Heart left ventricle (tissue), 16 donors: Measurements from ENCODE around the gene PTPRM. TPM values are rescaled to one million over a fixed set of nuclear protein-coding genes. Genes with fewer than 3 reads are reported as not detected.

Experiments used
- ATAC-seq, 4 donors: fragments of 200-7000 bp; cut with Tn5 transposase; one replicate each; pipeline ENCODE4 v1.9.1; 2020 to 2022; ENCODE audit warnings: moderate library complexity in 4 of 4, mild to moderate bottlenecking in 3 of 4, moderate number of reproducible peaks in 1 of 4
- DNase-seq, 5 donors: peaks; one replicate each; pipeline ENCODE4 v3.0.0-alpha.2; 2020
- H3K27ac ChIP-seq, 12 donors: fragments of 200-600 bp; sonication (generic) in 4 of 12; one replicate each; pipeline versions ENCODE4 v1.5.0 to v1.8.0; 2016 to 2022; ENCODE audit warnings: mild to moderate bottlenecking in 2 of 12
- H3K27me3 ChIP-seq, 9 donors: fragments of 200-600 bp; sonication (generic) in 2 of 9; one replicate each; pipeline versions ENCODE4 v1.5.1 to v1.8.0; 2016 to 2022; ENCODE audit warnings: mild to moderate bottlenecking in 3 of 9
- H3K36me3 ChIP-seq, 9 donors: fragments of 200-600 bp; sonication (generic) in 2 of 9; one replicate each; pipeline versions ENCODE4 v1.5.0 to v1.8.0; 2018 to 2022; ENCODE audit warnings: mild to moderate bottlenecking in 2 of 9
- H3K4me1 ChIP-seq, 12 donors: fragments of 200-600 bp; sonication (generic) in 4 of 12; one replicate each; pipeline versions ENCODE4 v1.5.0 to v1.8.0; 2016 to 2022; ENCODE audit warnings: mild to moderate bottlenecking in 3 of 12
- H3K4me3 ChIP-seq, 12 donors: fragments of 200-600 bp; sonication (generic) in 4 of 12; one replicate each; pipeline versions ENCODE4 v1.5.0 to v1.8.0; 2017 to 2022; ENCODE audit warnings: mild to moderate bottlenecking in 9 of 12, moderate library complexity in 4 of 12
- H3K9me3 ChIP-seq, 12 donors: fragments of 200-600 bp; sonication (generic) in 4 of 12; one replicate each; pipeline versions ENCODE4 v1.5.0 to v1.8.0; 2016 to 2022; ENCODE audit warnings: mild to moderate bottlenecking in 1 of 12
- POLR2A ChIP-seq, 2 donors: fragments of 450-650 bp; IDR thresholded peaks; one replicate each; pipeline ENCODE4 v1.6.1; 2017; ENCODE audit warnings: antibody characterized with exemption in 2 of 2, mild to moderate bottlenecking in 2 of 2, moderate library complexity in 2 of 2
- WGBS, 4 donors: extraction: QIAGEN DNeasy Blood & Tissue Kit in 2 of 4; methylation state at CpG; one replicate each; pipeline versions ENCODE4 v1.1.5 to v1.1.7; 2013 to 2018; 5-methylcytosine and 5-hydroxymethylcytosine counted together
- intact Hi-C, 10 donors: fragments of 100-400 bp; cut with DNase I; formaldehyde crosslinking; loops; one replicate each; pipeline versions ENCODE4 v1.11.1 to v1.14.2; 2022
- polyA plus RNA-seq, 2 donors: library from polyadenylated mRNA; stranded (reverse); fragments of 200-250 nt; gene quantifications; one replicate each; pipeline ENCODE4 v1.2.3, GENCODE V29; 2013
- total RNA-seq, 9 donors: library from RNA; depleted of rRNA in 2 of 9; stranded (reverse); fragments of >200 nt in 2 of 9; fragmentation: NEBNext Ultra II Directional in 3 of 9; extraction: Animal tissue kit (Norgen Biotek cat#: 25700) in 3 of 9; gene quantifications; one replicate each; pipeline versions ENCODE4 v1.1.0 to v1.2.4, GENCODE V29; 2016 to 2023
- TF ChIP-seq, protein P1 (sequence below), 12 donors: fragments of 200-600 bp; sonication (generic) in 4 of 12; IDR thresholded peaks; one replicate each; pipeline versions ENCODE4 v1.5.0 to v1.8.0; 2018 to 2022; ENCODE audit warnings: antibody characterized with exemption in 12 of 12, mild to moderate bottlenecking in 5 of 12
- donor health status: ischemic (EF 13 %, LVEDD 7.1; RV severe dilation, severe dysfunction).
- donor health status: healthy with polysubstance abuse.
- donor health status: DM: no; HTN: yes; CAD: no.
- donor health status: DM: no; HTN: no; CAD: no.
- donor health status: ischemic (EF 25% LVEDD 6.9; RV normal size, moderate dysfunction).
- donor health status: ischemic (EF 25% LVEDD 5.7; RV mildly dilated, moderate dysfunction).
- donor health status: healthy.
- donor health status: DM: yes; HTN: yes; CAD: no.
- donor health status: ischemic (EF 35%, LVEDD 5.7; RV mildly dilated, moderate dysfunction).
- donor health status: nonischemic (EF 11% LVEDD 7.7; RV severe dilation, severe dysfunction).
- donor health status: DM: yes; HTN: yes; CAD: no.
- donor health status: PGD.
- donor health status: ischemic (EF 29% LVEDD 5.4; RV normal size, mild dysfunction).
- donor health status: nonischemic (EF 23%, LVEDD 6.1; RV moderate dilation, normal function).

PTPRM gene
- total and polyA plus RNA-seq, 11 donors: 93.8 to 186 (median 123) TPM

- H3K27ac ChIP-seq: peak overlapping the region in 1 of 12 donors; percentile 69
- no peak overlapping the region for H3K4me3 ChIP-seq
- 94 to 98% (median 96%) methylated on average over 3 of the region's 3 CpGs for WGBS, 4 donors
- no peaks in the 10 kb centered on the region for H3K9me3 ChIP-seq
- peaks cover 0 to 14% (median 3%) of the 10 kb centered on the region in 12 donors for H3K4me1 ChIP-seq
- H3K27me3 ChIP-seq: no peaks in the 10 kb centered on the region
- ATAC-seq (no peak), DNase-seq (no peak)
- no peaks in the 10 kb centered on the region for H3K36me3 ChIP-seq
- TF ChIP-seq, protein P1, sequence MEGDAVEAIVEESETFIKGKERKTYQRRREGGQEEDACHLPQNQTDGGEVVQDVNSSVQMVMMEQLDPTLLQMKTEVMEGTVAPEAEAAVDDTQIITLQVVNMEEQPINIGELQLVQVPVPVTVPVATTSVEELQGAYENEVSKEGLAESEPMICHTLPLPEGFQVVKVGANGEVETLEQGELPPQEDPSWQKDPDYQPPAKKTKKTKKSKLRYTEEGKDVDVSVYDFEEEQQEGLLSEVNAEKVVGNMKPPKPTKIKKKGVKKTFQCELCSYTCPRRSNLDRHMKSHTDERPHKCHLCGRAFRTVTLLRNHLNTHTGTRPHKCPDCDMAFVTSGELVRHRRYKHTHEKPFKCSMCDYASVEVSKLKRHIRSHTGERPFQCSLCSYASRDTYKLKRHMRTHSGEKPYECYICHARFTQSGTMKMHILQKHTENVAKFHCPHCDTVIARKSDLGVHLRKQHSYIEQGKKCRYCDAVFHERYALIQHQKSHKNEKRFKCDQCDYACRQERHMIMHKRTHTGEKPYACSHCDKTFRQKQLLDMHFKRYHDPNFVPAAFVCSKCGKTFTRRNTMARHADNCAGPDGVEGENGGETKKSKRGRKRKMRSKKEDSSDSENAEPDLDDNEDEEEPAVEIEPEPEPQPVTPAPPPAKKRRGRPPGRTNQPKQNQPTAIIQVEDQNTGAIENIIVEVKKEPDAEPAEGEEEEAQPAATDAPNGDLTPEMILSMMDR (IDR thresholded peaks at IDR 0.05): no peak
- no peak for TF ChIP-seq POLR2A (IDR thresholded peaks at IDR 0.05)
- intact Hi-C loops: loop anchor here in 1 of 10 donors (10.0 kb wide), 1 partner anchor 69 kb away; no protein-coding TSS in a partner anchor
These were observed 43.3 kb upstream of the PTPRM start for GRCh38 chr18:7523772-7524171.

DNA sequence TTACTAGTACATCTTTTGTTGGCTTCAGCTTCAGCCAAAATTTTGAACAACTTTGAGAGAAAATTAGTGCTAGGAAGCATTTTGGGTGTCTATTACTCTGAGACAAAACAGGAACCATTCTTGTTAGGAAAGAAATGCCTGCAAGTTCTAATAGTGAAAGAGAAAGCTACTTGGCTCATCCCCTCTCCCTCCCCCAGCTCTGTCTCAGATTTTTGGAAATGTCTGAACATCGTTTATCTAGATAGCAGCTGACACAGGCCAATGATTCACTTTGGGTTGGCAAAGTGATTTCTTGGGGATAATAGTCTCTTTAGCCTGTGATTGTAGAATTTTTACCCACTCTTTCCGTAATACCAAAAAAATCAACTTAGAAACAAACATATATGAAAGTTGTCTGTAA lies 42.3 kb upstream of the PTPRM start:
- Histone ChIP-seq H3K27ac (peak overlapping the region in 11 of 12 donors; percentile 13 to 69 (median 41)), H3K27me3 (no peaks in the 10 kb centered on the region), H3K4me1 (peaks cover 0 to 14% (median 3%) of the 10 kb centered on the region in 12 donors), H3K4me3 (no peak overlapping the region), H3K9me3 (no peaks in the 10 kb centered on the region), H3K36me3 (no peaks in the 10 kb centered on the region)
- WGBS, 4 donors: 55 to 67% (median 59%) methylated on average over 2 of the region's 2 CpGs
- intact Hi-C loops: loop anchor here in 1 of 10 donors (10.0 kb wide), 1 partner anchor 70 kb away; no protein-coding TSS in a partner anchor
- ATAC-seq: peak in 2 of 4 donors; percentile 53 to 59
- TF ChIP-seq, protein P1 (IDR thresholded peaks at IDR 0.05): no peak
- no peak for TF ChIP-seq POLR2A (IDR thresholded peaks at IDR 0.05)
- no peak for DNase-seq

DNA sequence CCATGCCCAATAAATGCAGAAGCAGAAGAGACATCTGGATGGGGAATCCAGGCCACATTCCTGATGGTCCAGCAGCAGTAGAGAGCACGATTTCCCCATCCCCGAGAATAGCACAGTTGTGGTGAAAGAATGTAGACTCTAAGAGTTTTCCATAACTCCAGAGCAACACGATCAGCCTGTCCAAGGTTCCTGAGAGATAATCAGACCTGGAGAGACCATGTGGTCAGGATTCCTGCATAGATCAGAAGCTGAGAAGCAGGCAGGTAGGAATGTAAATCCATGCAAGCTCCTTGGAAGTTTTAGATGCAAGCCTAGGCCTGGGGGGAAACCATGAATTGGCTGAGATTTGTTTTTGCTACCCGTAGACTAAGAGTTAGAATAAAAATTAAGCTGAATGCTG lies 34.2 kb upstream of the PTPRM start:
- DNase-seq (no peak), ATAC-seq (no peak)
- H3K36me3 ChIP-seq: no peaks in the 10 kb centered on the region
- H3K4me3 ChIP-seq: no peak overlapping the region
- no peak overlapping the region for H3K27ac ChIP-seq
- H3K9me3 ChIP-seq: peaks cover 0 to 18% (median 0%) of the 10 kb centered on the region in 12 donors
- intact Hi-C loops: no loop called here
- WGBS, 4 donors: 74 to 83% (median 75%) methylated on average over 4 of the region's 4 CpGs
- H3K27me3 ChIP-seq: no peaks in the 10 kb centered on the region
- peaks cover 0 to 7% (median 0%) of the 10 kb centered on the region in 12 donors for H3K4me1 ChIP-seq
- TF ChIP-seq POLR2A (IDR thresholded peaks at IDR 0.05): no peak
- TF ChIP-seq, protein P1 (IDR thresholded peaks at IDR 0.05): no peak

GRCh38 chr18:7535436-7536205 lies 31.5 kb upstream of the PTPRM start:
- ATAC-seq (no peak), DNase-seq (no peak)
- no peak overlapping the region for H3K4me3 ChIP-seq
- peaks cover 0 to 17% (median 0%) of the 10 kb centered on the region in 12 donors for H3K9me3 ChIP-seq
- TF ChIP-seq POLR2A (IDR thresholded peaks at IDR 0.05): no peak
- TF ChIP-seq, protein P1 (IDR thresholded peaks at IDR 0.05): no peak
- intact Hi-C loops: no loop called here
- H3K27ac ChIP-seq: no peak overlapping the region
- no peaks in the 10 kb centered on the region for H3K27me3 ChIP-seq
- no peaks in the 10 kb centered on the region for H3K36me3 ChIP-seq
- WGBS, 4 donors: 91 to 96% (median 93%) methylated on average over 5 of the region's 5 CpGs
- peaks cover 0 to 7% (median 0%) of the 10 kb centered on the region in 12 donors for H3K4me1 ChIP-seq
